Breast epithelium (tissue), 3 donors: ENCODE results near the gene HHATL.

ENCODE experiments used
- POLR2A ChIP-seq: fragments of 450-650 bp; IDR thresholded peaks from one replicate; pipeline ENCODE4 v1.6.1; 2016; ENCODE audit warnings: antibody characterized with exemption, mild to moderate bottlenecking, moderate library complexity
- TF ChIP-seq, protein P1 (sequence below), 3 donors: fragments of 450-650 bp; IDR thresholded peaks; one replicate each; pipeline ENCODE4 v1.5.1; 2016 to 2017; ENCODE audit warnings: antibody characterized with exemption in 3 of 3, mild to moderate bottlenecking in 3 of 3, moderate library complexity in 3 of 3

DNA sequence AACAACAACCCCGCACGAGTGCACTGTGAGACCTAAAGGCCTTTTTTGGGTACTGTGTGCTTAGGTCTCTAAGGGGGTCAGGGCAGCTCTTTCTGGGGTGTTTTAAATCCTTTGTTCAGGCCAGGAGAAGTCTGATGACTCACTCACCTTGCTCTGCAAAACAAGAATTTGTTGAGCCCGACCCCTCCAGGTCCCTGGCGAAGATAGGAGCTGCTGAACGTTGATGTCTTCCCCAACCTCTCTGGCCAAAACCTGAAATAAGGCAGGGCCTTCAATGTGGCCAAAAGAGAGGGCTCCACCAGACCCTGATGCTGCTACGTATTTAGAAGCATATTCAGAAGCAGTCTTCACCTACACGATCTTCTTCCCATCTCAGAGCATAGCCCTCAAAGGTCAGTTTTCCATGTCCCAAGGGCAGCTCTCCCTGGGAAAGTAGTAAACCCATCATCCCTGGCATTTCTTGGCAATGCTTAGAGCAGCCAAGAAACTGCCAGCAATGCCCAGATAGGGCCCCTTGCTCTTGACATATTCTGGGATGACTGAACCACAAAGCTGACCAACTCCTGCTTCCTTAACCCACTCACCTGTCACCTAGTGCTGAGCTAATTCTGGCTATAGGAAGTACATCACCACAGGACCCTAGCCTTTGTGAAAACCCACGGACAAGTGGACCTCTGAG, 43.3 kb upstream of the HHATL start:
- TF ChIP-seq, protein P1, sequence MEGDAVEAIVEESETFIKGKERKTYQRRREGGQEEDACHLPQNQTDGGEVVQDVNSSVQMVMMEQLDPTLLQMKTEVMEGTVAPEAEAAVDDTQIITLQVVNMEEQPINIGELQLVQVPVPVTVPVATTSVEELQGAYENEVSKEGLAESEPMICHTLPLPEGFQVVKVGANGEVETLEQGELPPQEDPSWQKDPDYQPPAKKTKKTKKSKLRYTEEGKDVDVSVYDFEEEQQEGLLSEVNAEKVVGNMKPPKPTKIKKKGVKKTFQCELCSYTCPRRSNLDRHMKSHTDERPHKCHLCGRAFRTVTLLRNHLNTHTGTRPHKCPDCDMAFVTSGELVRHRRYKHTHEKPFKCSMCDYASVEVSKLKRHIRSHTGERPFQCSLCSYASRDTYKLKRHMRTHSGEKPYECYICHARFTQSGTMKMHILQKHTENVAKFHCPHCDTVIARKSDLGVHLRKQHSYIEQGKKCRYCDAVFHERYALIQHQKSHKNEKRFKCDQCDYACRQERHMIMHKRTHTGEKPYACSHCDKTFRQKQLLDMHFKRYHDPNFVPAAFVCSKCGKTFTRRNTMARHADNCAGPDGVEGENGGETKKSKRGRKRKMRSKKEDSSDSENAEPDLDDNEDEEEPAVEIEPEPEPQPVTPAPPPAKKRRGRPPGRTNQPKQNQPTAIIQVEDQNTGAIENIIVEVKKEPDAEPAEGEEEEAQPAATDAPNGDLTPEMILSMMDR (IDR thresholded peaks at IDR 0.05) = no peak
- no peak for TF ChIP-seq POLR2A
